Measurements from ENCODE around the gene STAU1.
A peak's percentile ranks its signal among the peaks of the same experiment; 100 is the strongest.
"Not testable (repeated sequence)": the region's sequence is repeated elsewhere in the genome, so short reads cannot be mapped to it uniquely, and the experiment has no call there.

The STAU1 gene

GRCh38 chr20:49219091-49219923 is 31.2 kb upstream of the STAU1 start, which contains the start of gene DDX27:
Gene DDX27 (plus strand): TSS chr20:49219416. CDS start chr20:49219449, 33 bp downstream.
- DNase-seq (peak; percentile 94 to 98 (median 96)), ATAC-seq (replicated peaks) (peak; percentile 94)
- Mint-ChIP-seq H3K36me3 (ENCODE audit: insufficient read depth) (peaks cover 52% of the 10 kb centered on the region), H3K27ac (peak within 1 kb of the TSS; percentile 94 to 96), H3K27me3 (no peaks in the 10 kb centered on the region), H3K4me1 (ENCODE audit: low read depth in 2 of 2) (peaks cover 11 to 27% of the 10 kb centered on the region in 2 donors), H3K9me3 (no peaks in the 10 kb centered on the region), H3K4me3 (peak within 1 kb of the TSS; percentile 87 to 93)

GRCh38 chr20:49218739-49219090 is 30.6 kb upstream of the STAU1 start:
- not testable (repeated sequence) for ATAC-seq (replicated peaks)
- peak overlapping the region; percentile 94 to 96 for H3K27ac Mint-ChIP-seq

GRCh38 chr20:49216991-49217578 is 29.0 kb upstream of the STAU1 start:
- H3K4me1 Mint-ChIP-seq (ENCODE audit: low read depth in 2 of 2): peaks cover 11 to 22% of the 10 kb centered on the region in 2 donors
- H3K27ac Mint-ChIP-seq: peak overlapping the region in 1 of 2 donors; percentile 28
- H3K36me3 Mint-ChIP-seq (ENCODE audit: insufficient read depth): peaks cover 31% of the 10 kb centered on the region
- peak overlapping the region; percentile 40 to 48 for H3K4me3 Mint-ChIP-seq
- H3K27me3 Mint-ChIP-seq: no peaks in the 10 kb centered on the region
- peak; percentile 30 for ATAC-seq (replicated peaks)
- no peaks in the 10 kb centered on the region for H3K9me3 Mint-ChIP-seq
- peak; percentile 90 to 95 (median 91) for DNase-seq

More at GRCh38 chr20:49218739-49219090, 30.6 kb upstream of the STAU1 start:
- peaks cover 46% of the 10 kb centered on the region for H3K36me3 Mint-ChIP-seq (ENCODE audit: insufficient read depth)
- H3K9me3 Mint-ChIP-seq, DNase-seq, H3K27me3 Mint-ChIP-seq: not testable (repeated sequence)
- H3K4me3 Mint-ChIP-seq: peak overlapping the region; percentile 87 to 93
- H3K4me1 Mint-ChIP-seq (ENCODE audit: low read depth in 2 of 2): peaks cover 11 to 27% of the 10 kb centered on the region in 2 donors

- H3K4me3 Mint-ChIP-seq: no peak overlapping the region
These were observed 27.1 kb upstream of the STAU1 start for GRCh38 chr20:49215232-49215631.

GRCh38 chr20:49214571-49214970 is 26.4 kb upstream of the STAU1 start:
- Mint-ChIP-seq H3K4me3 (no peak overlapping the region), H3K9me3 (peaks cover 0 to 2% of the 10 kb centered on the region in 2 donors), H3K27me3 (no peaks in the 10 kb centered on the region), H3K36me3 (ENCODE audit: insufficient read depth) (peaks cover 14% of the 10 kb centered on the region), H3K4me1 (ENCODE audit: low read depth in 2 of 2) (peaks cover 2 to 6% of the 10 kb centered on the region in 2 donors), H3K27ac (no peak overlapping the region)
- no peak for ATAC-seq (replicated peaks)
- DNase-seq: no peak

More at GRCh38 chr20:49215232-49215631, 27.1 kb upstream of the STAU1 start:
- Mint-ChIP-seq H3K36me3 (ENCODE audit: insufficient read depth) (peaks cover 16% of the 10 kb centered on the region), H3K9me3 (peaks cover 0 to 2% of the 10 kb centered on the region in 2 donors), H3K4me1 (ENCODE audit: low read depth in 2 of 2) (peaks cover 6 to 12% of the 10 kb centered on the region in 2 donors), H3K27me3 (no peaks in the 10 kb centered on the region), H3K27ac (no peak overlapping the region)
- DNase-seq (no peak), ATAC-seq (replicated peaks) (no peak)

GRCh38 chr20:49210757-49211110 is 22.6 kb upstream of the STAU1 start:
- Mint-ChIP-seq H3K4me1 (ENCODE audit: low read depth in 2 of 2) (no peaks in the 10 kb centered on the region), H3K36me3 (ENCODE audit: insufficient read depth) (peaks cover 4% of the 10 kb centered on the region), H3K9me3 (peaks cover 0 to 2% of the 10 kb centered on the region in 2 donors), H3K4me3 (no peak overlapping the region), H3K27me3 (no peaks in the 10 kb centered on the region), H3K27ac (no peak overlapping the region)
- no peak for ATAC-seq (replicated peaks)
- DNase-seq: no peak

GRCh38 chr20:49210101-49210756 is 22.1 kb upstream of the STAU1 start:
- Mint-ChIP-seq H3K36me3 (ENCODE audit: insufficient read depth) (peaks cover 2% of the 10 kb centered on the region), H3K27ac (no peak overlapping the region), H3K4me3 (no peak overlapping the region), H3K9me3 (peaks cover 0 to 2% of the 10 kb centered on the region in 2 donors), H3K27me3 (no peaks in the 10 kb centered on the region), H3K4me1 (ENCODE audit: low read depth in 2 of 2) (no peaks in the 10 kb centered on the region)
- ATAC-seq (replicated peaks): no peak
- no peak for DNase-seq

- H3K9me3 Mint-ChIP-seq: peaks cover 0 to 2% of the 10 kb centered on the region in 2 donors
- no peak overlapping the region for H3K27ac Mint-ChIP-seq
- ATAC-seq (replicated peaks) (no peak), DNase-seq (no peak)
- H3K4me3 Mint-ChIP-seq: no peak overlapping the region
- H3K4me1 Mint-ChIP-seq (ENCODE audit: low read depth in 2 of 2): no peaks in the 10 kb centered on the region
- H3K36me3 Mint-ChIP-seq (ENCODE audit: insufficient read depth): peaks cover 2% of the 10 kb centered on the region
- H3K27me3 Mint-ChIP-seq: no peaks in the 10 kb centered on the region
These were observed 18.9 kb upstream of the STAU1 start for GRCh38 chr20:49207076-49207475.

- no peak overlapping the region for H3K27ac Mint-ChIP-seq
- H3K4me1 Mint-ChIP-seq (ENCODE audit: low read depth in 2 of 2): no peaks in the 10 kb centered on the region
- no peak for ATAC-seq (replicated peaks)
These were observed 15.6 kb upstream of the STAU1 start for GRCh38 chr20:49203746-49204145.

GRCh38 chr20:49203011-49203410 is 14.9 kb upstream of the STAU1 start:
- no peaks in the 10 kb centered on the region for H3K4me1 Mint-ChIP-seq (ENCODE audit: low read depth in 2 of 2)
- H3K27ac Mint-ChIP-seq: no peak overlapping the region
- ATAC-seq (replicated peaks) (no peak), DNase-seq (no peak)
- H3K27me3 Mint-ChIP-seq: no peaks in the 10 kb centered on the region
- peaks cover 4% of the 10 kb centered on the region for H3K36me3 Mint-ChIP-seq (ENCODE audit: insufficient read depth)
- no peak overlapping the region for H3K4me3 Mint-ChIP-seq
- no peaks in the 10 kb centered on the region for H3K9me3 Mint-ChIP-seq

More at GRCh38 chr20:49203746-49204145, 15.6 kb upstream of the STAU1 start:
- Mint-ChIP-seq H3K27me3 (no peaks in the 10 kb centered on the region), H3K9me3 (no peaks in the 10 kb centered on the region), H3K4me3 (no peak overlapping the region), H3K36me3 (ENCODE audit: insufficient read depth) (peaks cover 4% of the 10 kb centered on the region)
- DNase-seq: no peak

GRCh38 chr20:49199729-49200293 is 11.7 kb upstream of the STAU1 start:
- no peaks in the 10 kb centered on the region for H3K27me3 Mint-ChIP-seq
- H3K4me3 Mint-ChIP-seq: no peak overlapping the region
- DNase-seq: no peak
- no peaks in the 10 kb centered on the region for H3K9me3 Mint-ChIP-seq
- no peak overlapping the region for H3K27ac Mint-ChIP-seq
- peaks cover 4% of the 10 kb centered on the region for H3K36me3 Mint-ChIP-seq (ENCODE audit: insufficient read depth)
- H3K4me1 Mint-ChIP-seq (ENCODE audit: low read depth in 2 of 2): no peaks in the 10 kb centered on the region
- no peak for ATAC-seq (replicated peaks)

GRCh38 chr20:49192944-49193518 is 4.9 kb upstream of the STAU1 start:
- not testable (repeated sequence) for H3K27me3 Mint-ChIP-seq; H3K9me3 Mint-ChIP-seq; H3K4me1 Mint-ChIP-seq (ENCODE audit: low read depth in 2 of 2); DNase-seq; H3K4me3 Mint-ChIP-seq; H3K36me3 Mint-ChIP-seq (ENCODE audit: insufficient read depth); ATAC-seq (replicated peaks); H3K27ac Mint-ChIP-seq

- Mint-ChIP-seq H3K4me1 (ENCODE audit: low read depth in 2 of 2) (peaks cover 19 to 33% of the 10 kb centered on the region in 2 donors), H3K36me3 (ENCODE audit: insufficient read depth) (peaks cover 24% of the 10 kb centered on the region), H3K4me3 (peak overlapping the region; percentile 80 to 83), H3K27me3 (peaks cover 6 to 8% of the 10 kb centered on the region in 2 donors), H3K27ac (peak overlapping the region; percentile 38 to 90), H3K9me3 (no peaks in the 10 kb centered on the region)
- DNase-seq (peak; percentile 7 to 15 (median 9)), ATAC-seq (replicated peaks) (no peak)
These were observed 744 bp downstream of the STAU1 start for GRCh38 chr20:49187330-49187850.
